HEK293 (cell line): ENCODE data around the gene PIGQ.

Experiments
- CTCF ChIA-PET: fragments of 350-600 bp; formaldehyde crosslinking; extraction: SDS; loops from one replicate; lab custom pipeline; 2021; ENCODE audit warnings: antibody characterized with exemption; lab: Yijun Ruan, JAX
- POLR2A ChIA-PET: fragments of 300-600 bp; formaldehyde crosslinking; extraction: SDS; loops from one replicate; lab custom pipeline; 2020; ENCODE audit warnings: antibody characterized with exemption, inconsistent platforms; lab: Yijun Ruan, JAX
- H3K27ac ChIP-seq: fragments of 200-500 bp; sonication (Bioruptor generic); 2 replicates; pipeline ENCODE4 v1.5.1; 2014; ENCODE audit warnings: low read depth, low read length, control low read depth, inconsistent platforms; ENCODE audit errors: extremely low read depth
- H3K36me3 ChIP-seq, 2 experiments: fragments of 200-500 bp in 1 of 2; sonication (Bioruptor generic) in 1 of 2; 1 replicate in 1 of 2; 2 replicates in 1 of 2; pipeline ENCODE4 v1.5.1; 2014 to 2017; ENCODE audit warnings: inconsistent platforms in 2 of 2, low read length in 2 of 2; ENCODE audit not compliant: control insufficient read depth in 2 of 2, insufficient read depth in 1 of 2
- H3K4me1 ChIP-seq: fragments of 200-500 bp; sonication (Bioruptor generic); 2 replicates; pipeline ENCODE4 v1.5.1; 2014; ENCODE audit warnings: mild to moderate bottlenecking, low read length, inconsistent platforms; ENCODE audit not compliant: control insufficient read depth, insufficient read depth
- H3K4me3 ChIP-seq: 2 replicates; pipeline ENCODE4 v1.5.1; 2011; ENCODE audit warnings: low read depth, mild to moderate bottlenecking, control low read depth, low read length, moderate library complexity
- H3K9me3 ChIP-seq: fragments of 200-500 bp; sonication (Bioruptor generic); 2 replicates; pipeline ENCODE4 v1.5.1; 2014; ENCODE audit warnings: low read depth, low read length, inconsistent platforms; ENCODE audit not compliant: control insufficient read depth, insufficient read depth
- BCL11A ChIP-seq: fragments of 450-650 bp; formaldehyde crosslinking; IDR thresholded peaks from 2 replicates; pipeline ENCODE4 v1.5.1; 2016; ENCODE audit warnings: low read depth, missing biosample characterization, missing genetic modification characterization
- GLIS2 ChIP-seq: fragments of 450-650 bp; formaldehyde crosslinking; IDR thresholded peaks from 2 replicates; pipeline ENCODE4 v1.5.1; 2016; ENCODE audit warnings: missing biosample characterization, missing genetic modification characterization
- KLF1 ChIP-seq: fragments of 450-650 bp; formaldehyde crosslinking; IDR thresholded peaks from 2 replicates; pipeline ENCODE4 v1.5.1; 2016; ENCODE audit warnings: missing biosample characterization, missing genetic modification characterization
- KLF10 ChIP-seq: fragments of 450-650 bp; IDR thresholded peaks from 2 replicates; pipeline ENCODE4 v1.5.1; 2018; ENCODE audit warnings: missing biosample characterization, mild to moderate bottlenecking, missing genetic modification characterization
- PRDM2 ChIP-seq: fragments of 450-650 bp; formaldehyde crosslinking; IDR thresholded peaks from 2 replicates; pipeline ENCODE4 v1.5.1; 2016; ENCODE audit warnings: missing biosample characterization, missing genetic modification characterization, borderline replicate concordance
- RBAK ChIP-seq: fragments of 450-650 bp; formaldehyde crosslinking; IDR thresholded peaks from 2 replicates; pipeline ENCODE4 v1.5.1; 2016; ENCODE audit warnings: missing biosample characterization, missing genetic modification characterization
- TCF7L2 ChIP-seq: IDR thresholded peaks from 2 replicates; pipeline ENCODE4 v1.6.1; 2011; ENCODE audit warnings: low read depth, mild to moderate bottlenecking, inconsistent platforms, low read length, moderate library complexity, borderline replicate concordance
- ZFP41 ChIP-seq: fragments of 450-650 bp; formaldehyde crosslinking; IDR thresholded peaks from 2 replicates; pipeline ENCODE4 v1.5.1; 2016; ENCODE audit warnings: missing biosample characterization, missing genetic modification characterization, borderline replicate concordance
- ZNF10 ChIP-seq: fragments of 450-650 bp; formaldehyde crosslinking; IDR thresholded peaks from 2 replicates; pipeline ENCODE4 v1.5.1; 2017; ENCODE audit warnings: missing biosample characterization, missing genetic modification characterization
- ZNF114 ChIP-seq: fragments of 450-650 bp; formaldehyde crosslinking; IDR thresholded peaks from 2 replicates; pipeline ENCODE4 v1.5.0; 2017; ENCODE audit warnings: missing biosample characterization, missing genetic modification characterization
- ZNF19 ChIP-seq: fragments of 450-650 bp; formaldehyde crosslinking; IDR thresholded peaks from 2 replicates; pipeline ENCODE4; 2016; ENCODE audit warnings: missing biosample characterization, missing genetic modification characterization, low read depth
- ZNF423 ChIP-seq: fragments of 450-650 bp; formaldehyde crosslinking; IDR thresholded peaks from 2 replicates; pipeline ENCODE4 v1.5.1; 2016; ENCODE audit warnings: missing biosample characterization, missing genetic modification characterization
- ZNF473 ChIP-seq: fragments of 450-650 bp; formaldehyde crosslinking; IDR thresholded peaks from 2 replicates; pipeline ENCODE4 v1.5.1; 2017; ENCODE audit warnings: missing biosample characterization, missing genetic modification characterization
- ZNF501 ChIP-seq: fragments of 450-650 bp; formaldehyde crosslinking; IDR thresholded peaks from 2 replicates; pipeline ENCODE4 v1.5.1; 2016; ENCODE audit warnings: missing biosample characterization, missing genetic modification characterization
- ZNF561 ChIP-seq: fragments of 450-650 bp; IDR thresholded peaks from 2 replicates; pipeline ENCODE4 v1.5.1; 2018; ENCODE audit warnings: missing biosample characterization, missing genetic modification characterization, borderline replicate concordance
- ZNF645 ChIP-seq: fragments of 450-650 bp; formaldehyde crosslinking; IDR thresholded peaks from 2 replicates; pipeline ENCODE4; 2016; ENCODE audit warnings: missing biosample characterization, missing genetic modification characterization
- TF ChIP-seq, protein P1 (sequence below): fragments of 450-650 bp; formaldehyde crosslinking; IDR thresholded peaks from 2 replicates; pipeline ENCODE4 v1.5.1; 2016; ENCODE audit warnings: missing biosample characterization, missing genetic modification characterization

PIGQ gene

DNA sequence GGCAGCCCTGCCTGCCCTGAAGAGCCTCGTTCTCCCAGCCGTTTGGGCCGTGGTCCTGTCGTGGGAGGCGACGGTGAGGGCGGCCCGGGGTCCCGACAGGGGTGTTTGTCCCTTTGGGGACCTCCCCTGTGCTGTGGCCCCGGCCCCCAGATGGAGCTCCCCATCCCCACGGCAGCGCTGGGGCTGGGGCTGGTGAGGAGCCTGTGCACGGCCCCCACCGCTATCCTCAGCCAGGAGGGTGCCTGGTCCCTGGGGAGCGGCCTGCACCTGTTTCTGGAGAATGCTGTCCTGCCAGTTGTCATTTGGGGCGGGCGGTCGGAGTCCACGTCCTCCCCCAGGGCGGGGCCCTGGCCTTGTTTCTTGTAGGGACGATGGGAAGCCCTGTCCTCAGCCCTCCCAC is 35.6 kb upstream of the PIGQ start:
- Histone ChIP-seq H3K27ac (no peak overlapping the region), H3K4me3 (no peak overlapping the region), H3K4me1 (peaks cover 7% of the 10 kb centered on the region), H3K9me3 (no peaks in the 10 kb centered on the region), H3K36me3 (peaks cover 0 to 50% of the 10 kb centered on the region in 2 experiments; a peak in 2 of 3 replicates)
- POLR2A ChIA-PET, result no interaction called here
- CTCF ChIA-PET, result interaction anchor here (0.6 kb wide), 1 partner anchor 1469 kb away, joined by 3 read pairs; no protein-coding TSS in a partner anchor
- TF ChIP-seq ZNF645 (tag by site-specific recombination) (no peak), ZNF561 (tag by site-specific recombination) (no peak), TCF7L2 (no peak), ZNF473 (no peak), ZFP41 (tag by site-specific recombination) (no peak)
- TF ChIP-seq, protein P1, sequence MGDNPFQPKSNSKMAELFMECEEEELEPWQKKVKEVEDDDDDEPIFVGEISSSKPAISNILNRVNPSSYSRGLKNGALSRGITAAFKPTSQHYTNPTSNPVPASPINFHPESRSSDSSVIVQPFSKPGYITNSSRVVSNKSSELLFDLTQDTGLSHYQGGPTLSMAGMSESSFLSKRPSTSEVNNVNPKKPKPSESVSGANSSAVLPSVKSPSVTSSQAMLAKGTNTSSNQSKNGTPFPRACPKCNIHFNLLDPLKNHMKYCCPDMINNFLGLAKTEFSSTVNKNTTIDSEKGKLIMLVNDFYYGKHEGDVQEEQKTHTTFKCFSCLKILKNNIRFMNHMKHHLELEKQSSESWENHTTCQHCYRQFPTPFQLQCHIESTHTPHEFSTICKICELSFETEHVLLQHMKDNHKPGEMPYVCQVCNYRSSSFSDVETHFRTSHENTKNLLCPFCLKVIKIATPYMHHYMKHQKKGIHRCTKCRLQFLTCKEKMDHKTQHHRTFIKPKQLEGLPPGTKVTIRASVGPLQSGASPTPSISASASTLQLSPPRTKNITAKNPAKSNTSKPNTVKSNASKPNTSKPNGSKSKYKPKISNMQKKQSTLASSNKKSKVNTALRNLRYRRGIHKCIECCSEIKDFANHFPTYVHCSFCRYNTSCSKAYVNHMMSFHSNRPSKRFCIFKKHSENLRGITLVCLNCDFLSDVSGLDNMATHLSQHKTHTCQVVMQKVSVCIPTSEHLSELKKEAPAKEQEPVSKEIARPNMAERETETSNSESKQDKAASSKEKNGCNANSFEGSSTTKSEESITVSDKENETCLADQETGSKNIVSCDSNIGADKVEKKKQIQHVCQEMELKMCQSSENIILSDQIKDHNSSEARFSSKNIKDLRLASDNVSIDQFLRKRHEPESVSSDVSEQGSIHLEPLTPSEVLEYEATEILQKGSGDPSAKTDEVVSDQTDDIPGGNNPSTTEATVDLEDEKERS (tag by site-specific recombination), result no peak

GRCh38 chr16:534856-535445 is 34.8 kb upstream of the PIGQ start:
- Histone ChIP-seq H3K36me3 (peaks cover 0 to 47% of the 10 kb centered on the region in 2 experiments; a peak in 2 of 3 replicates), H3K4me1 (no peaks in the 10 kb centered on the region), H3K27ac (no peak overlapping the region), H3K4me3 (no peak overlapping the region), H3K9me3 (no peaks in the 10 kb centered on the region)
- ChIA-PET CTCF (interaction anchor here (0.7 kb wide), 1 partner anchor 47 kb away, joined by 3 read pairs; no protein-coding TSS in a partner anchor), POLR2A (interaction anchor here (0.5 kb wide), 1 partner anchor 204 kb away, joined by 3 read pairs; no protein-coding TSS in a partner anchor)
- TF ChIP-seq ZNF19 (tag by site-specific recombination), result no peak
- 0 out of 2 replicates have a peak, but pooled peaks have one; percentile 27 for TF ChIP-seq GLIS2 (tag by site-specific recombination)

- Histone ChIP-seq H3K4me3 (no peak overlapping the region), H3K36me3 (peaks cover 0 to 44% of the 10 kb centered on the region in 2 experiments; a peak in 2 of 3 replicates), H3K9me3 (no peaks in the 10 kb centered on the region), H3K27ac (no peak overlapping the region), H3K4me1 (no peaks in the 10 kb centered on the region)
- CTCF ChIA-PET, result interaction anchor here (0.7 kb wide), 1 partner anchor 46 kb away, joined by 3 read pairs; no protein-coding TSS in a partner anchor
- POLR2A ChIA-PET, result interaction anchor here (0.5 to 1.5 kb wide), 2 partner anchors 8 to 82 kb away, joined by 3 to 5 read pairs; partner anchors contain the start of gene CAPN15
- no peak for TF ChIP-seq ZNF501 (tag by site-specific recombination)
- no peak for TF ChIP-seq ZNF423
- peak; percentile 95 for TF ChIP-seq KLF1 (tag by site-specific recombination)
- no peak for TF ChIP-seq ZNF114 (tag by site-specific recombination)
- no peak for TF ChIP-seq ZNF10 (tag by site-specific recombination)
- TF ChIP-seq BCL11A (tag by site-specific recombination), result no peak
- no peak for TF ChIP-seq RBAK (tag by site-specific recombination)
- TF ChIP-seq PRDM2, result no peak
- no peak for TF ChIP-seq KLF10
Observed at GRCh38 chr16:535446-536405, 34.0 kb upstream of the PIGQ start.
